Mesothelial cell of epicardium (in vitro differentiated cells): ENCODE data around the gene RAMP2. TPM values are rescaled to one million over a fixed set of nuclear protein-coding genes. Genes with fewer than 3 reads are reported as not detected.

Experiments
- DNase-seq, 2 experiments: peaks; one replicate each; pipeline ENCODE4 v3.0.0; 2021; ENCODE audit warnings: low spot score in 2 of 2; ENCODE audit not compliant: unreplicated experiment in 2 of 2
- H3K27ac Mint-ChIP-seq: 2 replicates; pipeline ENCODE4 v1.8.0; 2021; ENCODE audit warnings: mixed read lengths
- H3K27me3 Mint-ChIP-seq: 2 replicates; pipeline ENCODE4 v1.8.0; 2021; ENCODE audit warnings: low read depth, mixed read lengths
- H3K36me3 Mint-ChIP-seq: 2 replicates; pipeline ENCODE4 v1.8.0; 2021; ENCODE audit warnings: mixed read lengths
- H3K4me1 Mint-ChIP-seq: 2 replicates; pipeline ENCODE4 v1.8.0; 2021; ENCODE audit warnings: mixed read lengths
- H3K4me3 Mint-ChIP-seq: 2 replicates; pipeline ENCODE4 v1.8.0; 2021; ENCODE audit warnings: mild to moderate bottlenecking, moderate library complexity, mixed read lengths
- H3K9me3 Mint-ChIP-seq: 2 replicates; pipeline ENCODE4 v1.8.0; 2021; ENCODE audit warnings: mixed read lengths
- total RNA-seq: library from RNA; stranded (reverse); gene quantifications from 3 replicates; pipeline ENCODE4 v1.2.1, GENCODE V29; 2021
- TF ChIP-seq, protein P1 (sequence below): fragments of 200-600 bp; sonication (generic); IDR thresholded peaks from one replicate; pipeline ENCODE4 v1.5.0; 2021; ENCODE audit warnings: antibody characterized with exemption; ENCODE audit not compliant: unreplicated experiment

RAMP2 gene
- total RNA-seq, 1 donor from 2014 or later, result 22.3 TPM

DNA sequence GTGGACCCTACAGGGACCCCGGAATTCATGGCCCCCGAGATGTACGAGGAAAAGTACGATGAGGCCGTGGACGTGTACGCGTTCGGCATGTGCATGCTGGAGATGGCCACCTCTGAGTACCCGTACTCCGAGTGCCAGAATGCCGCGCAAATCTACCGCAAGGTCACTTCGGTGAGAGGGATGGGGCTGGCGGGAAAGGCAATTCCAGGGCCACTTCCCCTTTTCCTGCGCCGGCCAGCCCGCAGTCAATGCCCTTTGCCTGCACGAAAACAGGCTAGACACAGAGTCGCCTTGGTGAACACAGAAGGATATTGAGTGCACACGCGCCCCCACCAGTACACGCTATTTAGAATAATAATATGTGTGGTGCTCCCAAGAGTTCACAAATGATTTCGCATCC is 23.4 kb downstream of the RAMP2 start:
- peaks cover 6% of the 10 kb centered on the region for H3K4me1 Mint-ChIP-seq
- H3K27me3 Mint-ChIP-seq, result peaks cover 61% of the 10 kb centered on the region

DNA sequence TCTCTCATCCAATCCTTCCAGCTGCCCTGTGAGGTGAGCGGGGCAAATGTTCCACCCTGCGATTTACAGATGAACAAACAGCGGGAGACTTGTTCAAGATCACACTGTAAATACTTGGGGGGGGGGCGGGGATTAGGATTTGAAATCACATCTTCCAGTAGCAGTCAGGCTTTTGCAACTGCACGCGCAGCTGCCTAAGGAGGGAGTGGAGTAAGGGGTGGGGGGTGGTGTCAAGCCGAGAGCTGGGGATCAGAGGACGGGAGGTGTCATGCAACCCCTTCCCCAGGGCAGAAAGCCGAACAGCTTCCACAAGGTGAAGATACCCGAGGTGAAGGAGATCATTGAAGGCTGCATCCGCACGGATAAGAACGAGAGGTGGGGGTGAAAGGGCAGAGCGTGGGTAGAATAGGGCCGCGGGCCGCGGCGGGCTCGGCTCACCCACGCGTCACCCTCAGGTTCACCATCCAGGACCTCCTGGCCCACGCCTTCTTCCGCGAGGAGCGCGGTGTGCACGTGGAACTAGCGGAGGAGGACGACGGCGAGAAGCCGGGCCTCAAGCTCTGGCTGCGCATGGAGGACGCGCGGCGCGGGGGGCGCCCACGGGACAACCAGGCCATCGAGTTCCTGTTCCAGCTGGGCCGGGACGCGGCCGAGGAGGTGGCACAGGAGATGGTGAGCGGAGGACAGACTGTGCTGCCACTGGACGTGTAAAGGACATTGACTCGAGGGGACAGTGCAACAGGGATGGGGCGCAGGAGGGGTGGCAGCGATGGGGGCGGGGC is 24.0 kb downstream of the RAMP2 start:
- DNase-seq, result no peak
- H3K36me3 Mint-ChIP-seq, result no peaks in the 10 kb centered on the region
- peaks cover 6% of the 10 kb centered on the region for H3K4me1 Mint-ChIP-seq
- H3K27me3 Mint-ChIP-seq, result peaks cover 59% of the 10 kb centered on the region
- no peak overlapping the region for H3K4me3 Mint-ChIP-seq
- TF ChIP-seq, protein P1, sequence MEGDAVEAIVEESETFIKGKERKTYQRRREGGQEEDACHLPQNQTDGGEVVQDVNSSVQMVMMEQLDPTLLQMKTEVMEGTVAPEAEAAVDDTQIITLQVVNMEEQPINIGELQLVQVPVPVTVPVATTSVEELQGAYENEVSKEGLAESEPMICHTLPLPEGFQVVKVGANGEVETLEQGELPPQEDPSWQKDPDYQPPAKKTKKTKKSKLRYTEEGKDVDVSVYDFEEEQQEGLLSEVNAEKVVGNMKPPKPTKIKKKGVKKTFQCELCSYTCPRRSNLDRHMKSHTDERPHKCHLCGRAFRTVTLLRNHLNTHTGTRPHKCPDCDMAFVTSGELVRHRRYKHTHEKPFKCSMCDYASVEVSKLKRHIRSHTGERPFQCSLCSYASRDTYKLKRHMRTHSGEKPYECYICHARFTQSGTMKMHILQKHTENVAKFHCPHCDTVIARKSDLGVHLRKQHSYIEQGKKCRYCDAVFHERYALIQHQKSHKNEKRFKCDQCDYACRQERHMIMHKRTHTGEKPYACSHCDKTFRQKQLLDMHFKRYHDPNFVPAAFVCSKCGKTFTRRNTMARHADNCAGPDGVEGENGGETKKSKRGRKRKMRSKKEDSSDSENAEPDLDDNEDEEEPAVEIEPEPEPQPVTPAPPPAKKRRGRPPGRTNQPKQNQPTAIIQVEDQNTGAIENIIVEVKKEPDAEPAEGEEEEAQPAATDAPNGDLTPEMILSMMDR, result no peak
- H3K27ac Mint-ChIP-seq, result no peak overlapping the region
- H3K9me3 Mint-ChIP-seq, result no peaks in the 10 kb centered on the region

More for the DNA sequence above, 23.4 kb downstream of the RAMP2 start:
- DNase-seq, result no peak
- Mint-ChIP-seq H3K9me3 (no peaks in the 10 kb centered on the region), H3K36me3 (no peaks in the 10 kb centered on the region), H3K27ac (no peak overlapping the region), H3K4me3 (no peak overlapping the region)
- TF ChIP-seq, protein P1, result no peak

DNA sequence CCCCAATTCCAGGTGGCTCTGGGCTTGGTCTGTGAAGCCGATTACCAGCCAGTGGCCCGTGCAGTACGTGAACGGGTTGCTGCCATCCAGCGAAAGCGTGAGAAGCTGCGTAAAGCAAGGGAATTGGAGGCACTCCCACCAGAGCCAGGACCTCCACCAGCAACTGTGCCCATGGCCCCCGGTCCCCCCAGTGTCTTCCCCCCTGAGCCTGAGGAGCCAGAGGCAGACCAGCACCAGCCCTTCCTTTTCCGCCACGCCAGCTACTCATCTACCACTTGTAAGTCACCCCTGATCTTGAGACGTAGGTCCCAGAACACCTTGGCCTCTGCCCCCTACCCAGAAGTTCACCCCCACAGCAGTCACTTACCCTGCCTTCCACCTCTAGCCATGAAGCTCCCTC is 26.2 kb downstream of the RAMP2 start:
- H3K27ac Mint-ChIP-seq, result no peak overlapping the region
- DNase-seq, result no peak
- no peaks in the 10 kb centered on the region for H3K36me3 Mint-ChIP-seq
- H3K4me1 Mint-ChIP-seq, result no peaks in the 10 kb centered on the region
- peaks cover 47% of the 10 kb centered on the region for H3K27me3 Mint-ChIP-seq
- TF ChIP-seq, protein P1, result no peak
- no peaks in the 10 kb centered on the region for H3K9me3 Mint-ChIP-seq
- H3K4me3 Mint-ChIP-seq, result no peak overlapping the region

DNA sequence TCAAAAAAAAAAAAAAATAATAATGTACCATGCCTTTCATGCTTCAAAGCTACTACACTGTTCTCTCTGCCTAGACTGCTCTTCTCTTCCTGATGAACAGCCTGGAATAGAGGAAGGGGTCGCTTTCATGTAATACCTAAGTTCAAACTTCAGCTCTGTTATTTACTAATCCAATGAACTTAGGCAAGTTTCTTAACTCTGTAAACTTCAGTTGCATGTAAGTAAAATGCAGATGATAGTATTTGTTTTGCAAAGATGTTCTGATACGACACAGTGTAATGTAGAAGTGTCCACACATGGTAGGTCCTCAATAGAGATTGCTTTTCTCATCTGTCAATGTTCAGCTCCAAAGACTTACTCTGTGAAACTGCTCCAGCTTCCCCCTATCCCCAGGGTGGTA is 30.9 kb downstream of the RAMP2 start:
- Mint-ChIP-seq H3K4me3 (no peak overlapping the region), H3K4me1 (peaks cover 2% of the 10 kb centered on the region), H3K36me3 (peaks cover 10% of the 10 kb centered on the region), H3K9me3 (no peaks in the 10 kb centered on the region), H3K27me3 (peaks cover 13% of the 10 kb centered on the region), H3K27ac (no peak overlapping the region)
- DNase-seq, result no peak
- TF ChIP-seq, protein P1, result no peak

DNA sequence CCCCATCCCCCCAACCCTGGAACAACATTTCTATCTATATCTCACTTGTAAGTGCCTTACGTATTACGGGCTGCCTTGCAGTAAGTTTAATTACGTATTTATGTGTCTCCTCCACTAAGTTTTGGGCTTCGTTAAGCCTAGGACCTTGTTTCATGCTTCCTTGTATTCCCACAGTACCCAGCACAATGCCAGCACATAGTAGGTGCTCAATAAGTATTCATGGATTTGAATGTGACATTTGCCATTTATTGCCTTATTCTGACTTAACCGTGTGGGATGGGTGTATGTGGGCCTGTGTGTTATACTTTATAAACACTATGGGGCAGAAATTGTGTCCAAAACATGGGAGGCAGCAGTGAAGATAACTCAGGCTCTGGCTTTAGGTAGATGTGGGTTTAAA is 31.5 kb downstream of the RAMP2 start:
- DNase-seq, result no peak
- Mint-ChIP-seq H3K4me1 (peaks cover 5% of the 10 kb centered on the region), H3K27me3 (peaks cover 9% of the 10 kb centered on the region), H3K36me3 (peaks cover 10% of the 10 kb centered on the region), H3K9me3 (no peaks in the 10 kb centered on the region), H3K27ac (no peak overlapping the region), H3K4me3 (no peak overlapping the region)
- TF ChIP-seq, protein P1, result no peak
